ENCODE measurements around the gene CEP162.
"Not testable (repeated sequence)": the region's sequence is repeated elsewhere in the genome, so short reads cannot be mapped to it uniquely, and the experiment has no call there.

CEP162 gene

GRCh38 chr6:84137989-84138575 is 89.4 kb downstream of the CEP162 start:
- DNase-seq: no peak

- DNase-seq: no peak
Measured at GRCh38 chr6:84137051-84137375, 90.4 kb downstream of the CEP162 start.

GRCh38 chr6:84136364-84137050 is 90.9 kb downstream of the CEP162 start:
- DNase-seq: no peak

GRCh38 chr6:84135291-84135690 is 92.2 kb downstream of the CEP162 start:
- no peak for DNase-seq

- DNase-seq: not testable (repeated sequence)
Measured at GRCh38 chr6:84133385-84133784, 94.1 kb downstream of the CEP162 start.

- not testable (repeated sequence) for DNase-seq
Measured at GRCh38 chr6:84129588-84129987, 97.9 kb downstream of the CEP162 start.

DNA sequence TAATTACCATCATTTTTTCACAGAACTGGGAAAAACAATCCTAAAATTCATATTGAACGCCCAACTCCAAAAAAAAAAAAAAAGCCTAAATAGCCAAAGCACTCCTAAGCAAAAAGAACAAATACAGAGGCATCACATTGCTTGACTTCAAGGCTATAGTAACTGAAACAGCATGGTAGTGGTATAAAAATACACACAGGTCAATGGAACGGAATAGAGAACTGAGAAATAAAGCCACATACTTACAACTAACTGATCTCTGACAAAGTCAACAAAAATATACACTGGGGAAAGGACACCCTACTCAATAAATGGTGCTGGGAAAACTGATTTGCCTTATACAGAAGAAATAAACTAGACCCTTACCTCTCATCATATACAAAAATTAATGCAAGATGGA is 104.3 kb downstream of the CEP162 start:
- DNase-seq: no peak

DNA sequence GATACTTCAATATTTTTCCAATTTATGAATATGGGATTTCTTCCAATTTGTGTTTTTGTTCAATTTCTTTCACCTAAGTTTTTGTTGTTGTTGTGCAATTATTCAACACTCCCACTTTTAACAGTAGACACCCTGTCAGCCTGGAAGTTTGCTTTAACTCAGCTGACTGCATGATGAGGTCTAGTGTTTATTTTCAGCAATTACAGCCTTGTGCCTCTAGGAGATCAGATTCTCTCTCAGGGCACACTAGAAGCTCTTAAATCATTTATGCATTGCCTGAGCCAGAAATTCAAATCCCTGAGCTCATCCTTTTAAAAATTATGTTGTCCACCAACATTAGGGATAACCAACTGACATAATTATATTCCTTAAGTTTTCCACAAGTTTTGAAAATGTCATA is 108.2 kb downstream of the CEP162 start:
- DNase-seq: no peak

DNA sequence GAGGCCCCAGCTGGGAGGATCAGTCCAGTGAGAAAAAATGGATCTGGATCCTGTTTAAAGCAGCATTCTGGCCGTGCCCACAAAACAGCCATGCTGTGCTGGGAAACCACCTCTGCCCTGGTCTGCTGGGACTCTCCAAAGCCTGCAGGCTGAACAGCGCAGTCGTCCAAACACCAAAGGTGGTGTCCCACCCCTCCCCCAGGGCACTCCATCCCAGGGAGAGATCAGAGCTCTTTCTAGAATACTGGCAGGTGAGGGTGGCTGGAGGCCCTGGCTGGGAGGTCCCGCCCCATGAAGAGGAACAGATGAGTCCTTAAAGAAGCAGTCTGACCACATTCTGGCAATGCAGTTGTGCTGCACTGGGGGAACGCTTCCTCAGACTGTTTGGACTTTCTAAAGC is 109.3 kb downstream of the CEP162 start:
- DNase-seq: no peak

GRCh38 chr6:84114933-84115594 is 112.4 kb downstream of the CEP162 start:
- DNase-seq: not testable (repeated sequence)

DNA sequence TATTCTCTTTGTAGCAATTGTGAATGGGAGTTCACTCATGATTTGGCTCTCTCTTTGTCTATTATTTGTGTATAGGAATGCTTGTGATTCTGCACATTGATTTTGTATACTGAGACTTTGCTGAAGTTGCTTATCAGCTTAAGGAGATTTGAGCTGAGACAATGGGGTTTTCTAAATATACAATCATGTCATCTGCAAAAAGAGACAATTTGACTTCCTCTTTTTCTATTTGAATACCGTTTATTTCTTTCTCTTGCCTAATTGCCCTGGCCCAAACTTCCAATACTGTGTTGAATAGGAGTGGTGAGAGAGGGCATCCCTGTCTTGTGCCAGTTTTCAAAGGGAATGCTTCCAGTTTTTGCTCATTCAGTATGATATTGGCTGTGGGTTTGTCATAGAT is 116.1 kb downstream of the CEP162 start:
- DNase-seq: not testable (repeated sequence)

- no peak for DNase-seq
Measured at GRCh38 chr6:84107495-84107894, 119.9 kb downstream of the CEP162 start.

DNA sequence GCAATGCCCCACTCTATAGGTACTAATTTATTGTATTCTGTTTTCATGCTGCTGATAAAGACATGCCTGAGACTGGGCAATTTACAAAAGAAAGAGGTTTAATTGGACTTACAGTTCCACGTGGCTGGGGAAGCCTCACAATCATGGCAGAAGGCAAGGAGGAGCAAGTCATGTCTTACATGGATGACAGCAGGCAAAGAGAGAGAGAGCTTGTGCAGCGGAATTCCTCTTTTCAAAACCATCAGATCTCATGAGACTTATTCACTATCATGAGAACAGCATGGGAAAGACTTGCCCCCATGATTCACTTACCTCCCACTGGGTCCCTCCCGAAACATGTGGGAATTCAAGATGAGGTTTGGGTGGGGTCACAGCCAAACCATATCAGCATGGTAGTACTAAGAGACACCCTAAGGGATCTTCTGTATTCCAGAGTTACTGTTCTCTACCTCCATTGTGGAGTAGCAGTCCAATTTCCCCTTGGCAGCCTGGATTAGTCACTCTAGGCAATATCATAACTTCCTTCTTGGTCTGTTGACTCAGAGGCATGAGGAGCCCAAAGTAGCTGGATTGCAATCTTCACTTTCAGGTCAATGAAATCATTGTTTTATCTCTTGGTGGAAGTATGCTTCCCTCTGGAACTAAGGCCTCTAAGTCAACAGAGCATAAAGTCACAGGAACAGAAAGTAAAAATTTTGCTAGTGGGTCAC is 122.1 kb downstream of the CEP162 start:
- not testable (repeated sequence) for DNase-seq

DNA sequence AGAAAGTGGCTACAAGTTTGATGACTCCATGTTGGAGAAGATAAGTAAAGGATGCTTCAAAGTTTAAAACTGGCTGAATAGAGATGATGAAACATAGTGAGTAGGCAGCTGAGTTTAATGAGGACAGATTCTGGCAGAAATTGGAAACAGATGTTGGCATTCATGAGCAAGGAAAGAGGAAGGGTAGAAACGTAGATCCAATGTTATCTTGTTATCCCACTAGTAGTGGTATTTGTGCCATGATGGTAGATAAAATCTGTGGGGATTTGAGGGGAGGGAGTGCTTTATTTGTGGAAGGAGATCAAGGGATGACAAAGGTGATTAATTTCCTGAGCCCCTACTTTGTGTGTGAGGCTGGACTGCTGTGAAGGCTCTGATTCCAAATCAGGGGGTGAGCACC is 124.4 kb downstream of the CEP162 start:
- DNase-seq: no peak

GRCh38 chr6:84095156-84095555 is 132.3 kb downstream of the CEP162 start:
- DNase-seq: no peak

GRCh38 chr6:84093441-84094435 is 133.7 kb downstream of the CEP162 start:
- DNase-seq: no peak

DNA sequence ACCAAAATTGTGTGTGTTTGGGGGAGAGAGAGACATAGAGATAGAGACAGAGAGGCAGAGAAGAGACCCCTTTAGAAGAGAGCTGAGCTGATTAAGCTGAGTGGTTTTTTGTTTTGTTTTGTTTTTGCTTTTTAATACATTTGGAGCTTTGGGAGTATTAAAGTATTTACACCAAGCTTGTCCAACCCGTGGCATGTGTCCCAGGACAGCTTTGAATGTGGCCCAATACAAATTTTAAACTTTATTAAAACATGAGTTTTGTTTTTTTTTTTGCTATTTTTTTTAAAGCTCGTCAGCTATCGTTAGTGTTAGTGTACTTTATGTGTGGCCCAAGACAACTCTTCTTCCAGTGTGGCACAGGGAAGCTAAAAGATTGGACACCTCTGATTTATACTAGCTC is 137.9 kb downstream of the CEP162 start:
- no peak for DNase-seq

- no peak for DNase-seq
Measured at GRCh38 chr6:84089081-84089480, 138.4 kb downstream of the CEP162 start.

DNA sequence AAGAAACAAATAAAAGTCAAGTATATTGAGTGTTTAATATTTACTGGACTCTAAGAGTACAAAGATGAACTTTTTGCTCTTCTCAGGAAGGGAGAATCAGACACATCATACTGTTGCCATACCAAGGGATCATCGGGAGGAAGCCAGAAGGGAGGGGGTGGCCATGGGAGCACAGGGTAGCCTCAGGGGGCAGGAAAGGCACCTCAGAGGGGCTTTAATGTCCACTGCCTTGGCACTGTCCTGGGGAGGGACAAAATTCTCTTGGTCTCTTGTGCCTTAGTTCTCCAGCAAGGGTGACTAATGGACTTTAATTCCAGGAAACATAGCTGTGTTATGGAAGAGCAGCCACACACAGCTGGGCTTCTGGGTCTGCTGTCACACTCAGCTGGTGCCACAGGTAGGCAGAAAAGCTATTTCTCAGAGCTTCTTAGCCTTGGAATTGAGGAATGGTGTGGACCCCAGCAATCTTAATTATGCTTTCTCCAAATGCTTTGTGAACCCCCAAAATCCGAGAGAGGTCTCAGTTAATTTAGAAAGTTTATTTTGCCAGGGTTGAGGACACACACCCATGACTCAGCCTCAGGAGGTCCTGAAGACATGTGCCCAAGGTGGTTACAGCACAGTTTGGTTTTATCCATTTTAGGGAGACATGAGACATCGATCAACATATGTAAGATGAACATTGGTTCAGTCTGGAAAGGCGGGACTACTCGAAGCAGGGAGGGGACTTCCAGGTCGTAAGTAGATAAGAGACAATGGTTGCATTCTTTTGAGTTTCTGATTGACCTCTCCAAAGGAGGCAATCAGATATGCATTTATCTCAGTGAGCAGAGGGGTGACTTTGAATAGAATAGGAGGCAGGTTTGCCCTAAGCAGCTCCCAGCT is 140.7 kb downstream of the CEP162 start:
- no peak for DNase-seq

- no peak for DNase-seq
Measured at GRCh38 chr6:84086056-84086455, 141.4 kb downstream of the CEP162 start.

DNA sequence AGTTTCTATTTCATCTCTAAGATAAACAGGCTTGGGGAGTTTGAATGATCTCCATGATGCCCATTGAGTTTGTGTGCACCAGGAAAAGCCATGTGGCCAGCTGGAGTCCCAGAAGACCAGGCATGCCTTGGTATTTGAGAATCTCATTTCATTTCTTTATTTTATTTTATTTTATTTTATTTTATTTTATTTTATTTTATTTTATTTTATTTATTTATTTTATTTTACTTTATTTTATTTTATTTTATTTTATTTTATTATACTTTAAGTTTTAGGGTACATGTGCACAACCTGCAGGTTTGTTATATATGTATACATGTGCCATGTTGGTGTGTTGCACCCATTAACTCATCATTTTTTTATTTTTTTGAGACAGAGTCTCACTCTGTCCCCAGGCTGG is 142.7 kb downstream of the CEP162 start:
- DNase-seq: not testable (repeated sequence)

Measured in activated CD4-positive, alpha-beta T cell treated with anti-CD3 and anti-CD28 coated beads, Interleukin-2, amount 50 U/mL, for 4 hours (primary cell).